ENCODE measurements around the gene CIDEC.
"Not testable (repeated sequence)": the region's sequence is repeated elsewhere in the genome, so short reads cannot be mapped to it uniquely, and the experiment has no call there.

The CIDEC gene

DNA sequence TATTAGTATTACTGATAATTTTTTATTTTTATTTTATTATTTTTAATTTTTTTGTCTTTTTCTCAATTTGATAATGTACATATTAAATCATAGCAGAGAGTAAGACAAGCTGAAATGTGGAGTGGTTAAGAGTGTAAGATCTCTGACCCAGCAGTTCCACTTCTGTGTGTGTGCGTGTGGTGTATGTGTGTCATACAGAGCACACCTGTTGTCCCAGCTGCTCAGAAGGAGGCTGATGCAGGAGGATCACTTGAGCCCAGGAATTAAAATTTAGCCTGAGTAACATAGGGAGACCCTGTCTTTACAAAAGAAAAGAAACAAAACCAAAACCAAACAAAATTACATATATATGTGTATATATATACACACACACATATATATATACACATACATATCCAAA is 1.4 kb upstream of the CIDEC start:
- in situ Hi-C loops (cut with MboI; ENCODE audit: low sequenced_read_pairs): no loop called here

DNA sequence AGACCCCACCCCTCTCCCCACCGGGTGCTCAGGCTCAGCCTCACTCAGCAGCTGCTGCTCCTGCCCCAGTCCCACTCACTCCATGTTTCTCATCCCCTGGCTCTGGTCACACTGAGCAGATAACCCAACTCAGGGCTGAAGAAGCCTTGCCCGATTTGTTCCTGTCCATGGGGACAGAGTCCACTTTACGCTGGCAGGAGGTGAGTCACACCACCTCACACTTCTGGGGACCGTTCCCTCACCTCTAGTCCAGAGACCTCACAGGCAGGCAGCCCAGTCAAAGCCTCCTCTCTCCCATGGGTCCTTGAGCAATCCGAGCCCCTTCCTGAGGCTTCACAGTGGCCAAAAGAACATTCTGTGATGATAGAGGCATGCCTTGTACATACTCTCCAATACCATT is 1.4 kb downstream of the CIDEC start:
- in situ Hi-C loops (cut with MboI; ENCODE audit: low sequenced_read_pairs): no loop called here

DNA sequence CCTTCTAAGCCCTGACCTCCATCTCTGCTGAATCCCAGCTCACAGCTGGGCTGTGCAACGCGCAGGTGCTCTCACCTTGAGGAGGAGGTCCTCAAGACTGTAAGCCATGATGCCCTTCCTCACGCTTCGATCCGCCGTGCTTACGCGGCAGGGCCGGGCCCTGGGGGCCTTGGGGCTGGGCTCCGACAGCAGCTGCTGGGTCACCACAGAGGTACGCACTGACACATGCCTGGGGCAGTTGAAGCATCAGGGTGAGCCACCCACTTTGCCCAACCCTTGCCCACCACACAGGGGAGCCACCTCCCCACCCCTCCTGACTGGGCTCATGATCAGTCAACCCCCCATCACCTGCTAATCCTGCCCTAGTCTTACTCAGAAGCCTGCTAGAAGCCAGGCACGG is 3.1 kb downstream of the CIDEC start:
- in situ Hi-C loops (cut with MboI; ENCODE audit: low sequenced_read_pairs): no loop called here

DNA sequence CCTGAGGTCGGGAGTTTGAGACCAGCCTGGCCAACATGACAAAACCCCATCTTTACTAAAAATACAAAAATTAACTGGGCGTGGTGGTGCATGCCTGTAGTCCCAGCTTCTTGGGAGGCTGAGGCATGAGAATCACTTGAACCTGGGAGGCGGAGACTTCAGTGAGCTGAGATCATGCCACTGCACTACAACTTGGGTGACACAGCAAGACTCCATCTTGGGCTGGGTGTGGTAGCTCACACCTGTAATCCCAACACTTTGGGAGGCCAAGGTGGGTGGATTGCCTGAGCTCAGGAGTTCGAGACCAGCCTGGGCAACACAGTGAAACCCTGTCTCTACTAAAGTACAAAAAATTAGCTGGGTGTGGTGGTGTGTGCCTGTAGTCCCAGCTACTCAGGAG is 3.8 kb downstream of the CIDEC start:
- in situ Hi-C loops (cut with MboI; ENCODE audit: low sequenced_read_pairs): not testable (repeated sequence)

DNA sequence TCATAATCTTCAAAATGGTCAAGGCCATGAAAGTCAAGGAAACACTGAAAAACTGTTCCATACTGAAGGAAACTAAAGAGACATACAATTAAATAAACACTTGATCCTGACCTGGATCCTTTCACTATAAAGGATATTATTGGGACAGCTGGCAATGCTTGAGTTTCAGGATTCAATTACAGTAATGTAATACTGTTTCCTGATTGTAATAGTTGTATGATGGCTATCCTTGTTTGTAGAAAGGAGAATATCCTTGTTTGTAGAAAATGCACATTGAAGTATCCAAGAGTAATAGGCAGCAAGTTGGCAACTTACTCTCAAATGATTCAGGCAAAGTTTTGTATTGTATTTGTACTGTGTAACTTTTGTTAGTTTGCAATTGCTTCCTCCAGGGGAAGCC is 4.6 kb downstream of the CIDEC start:
- in situ Hi-C loops (cut with MboI; ENCODE audit: low sequenced_read_pairs): no loop called here

DNA sequence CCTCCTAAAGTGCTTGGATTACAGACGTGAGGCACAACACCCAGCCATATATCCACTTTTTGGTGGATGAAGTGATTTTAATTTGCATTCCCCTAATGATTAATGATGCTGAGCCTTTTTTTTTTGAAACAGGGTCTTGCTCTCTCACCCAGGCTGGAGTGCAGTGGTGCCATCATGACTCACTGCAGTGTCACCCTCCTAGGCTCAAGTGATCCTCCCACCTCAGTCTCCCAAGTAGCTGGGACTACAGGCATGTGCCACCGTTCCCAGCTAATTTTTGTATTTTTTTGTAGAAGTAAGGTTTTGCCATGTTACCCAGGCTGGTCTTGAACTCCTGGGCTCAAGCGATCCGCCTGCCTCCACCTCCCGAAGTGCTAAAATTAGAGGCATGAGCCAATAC is 8.0 kb downstream of the CIDEC start:
- in situ Hi-C loops (cut with MboI; ENCODE audit: low sequenced_read_pairs): not testable (repeated sequence)

DNA sequence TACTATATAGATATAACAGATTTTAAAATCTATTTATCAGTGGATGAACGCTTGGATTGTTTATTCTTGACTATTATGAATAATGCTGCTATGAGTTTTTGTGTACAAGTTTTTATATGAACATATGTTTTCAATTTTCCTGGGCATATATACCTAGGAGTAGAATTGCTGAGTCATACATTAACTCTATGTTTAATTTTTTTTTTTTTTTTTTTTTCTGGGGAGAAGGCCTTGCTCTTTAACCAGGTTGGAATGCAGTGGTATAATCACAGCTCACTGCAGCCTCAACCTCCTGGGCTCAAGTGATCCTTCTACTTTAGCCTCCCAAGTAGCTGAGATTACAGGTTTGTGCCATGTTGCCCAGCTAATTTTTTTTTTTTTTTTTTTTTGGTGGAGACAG is 9.1 kb downstream of the CIDEC start:
- in situ Hi-C loops (cut with MboI; ENCODE audit: low sequenced_read_pairs): no loop called here

DNA sequence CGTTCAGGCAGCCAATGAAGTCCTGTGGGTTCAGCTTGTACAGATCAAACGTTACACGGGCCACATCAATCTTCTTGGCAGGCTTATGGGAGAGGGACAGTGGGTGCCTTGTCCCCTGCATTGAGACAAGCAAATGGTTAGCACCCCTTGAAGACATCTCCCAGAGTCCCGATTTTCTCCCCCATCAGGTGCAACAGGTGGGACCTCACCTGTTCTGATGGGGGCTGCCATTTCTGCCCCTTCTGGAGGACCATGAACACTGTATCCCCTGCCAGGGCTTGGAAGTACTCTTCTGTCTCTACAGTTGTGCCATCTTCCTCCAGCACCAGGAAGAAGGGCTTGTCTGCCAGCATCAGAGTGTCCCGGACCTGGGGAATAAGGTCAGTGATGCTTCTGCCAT is 10.1 kb downstream of the CIDEC start:
- in situ Hi-C loops (cut with MboI; ENCODE audit: low sequenced_read_pairs): no loop called here

DNA sequence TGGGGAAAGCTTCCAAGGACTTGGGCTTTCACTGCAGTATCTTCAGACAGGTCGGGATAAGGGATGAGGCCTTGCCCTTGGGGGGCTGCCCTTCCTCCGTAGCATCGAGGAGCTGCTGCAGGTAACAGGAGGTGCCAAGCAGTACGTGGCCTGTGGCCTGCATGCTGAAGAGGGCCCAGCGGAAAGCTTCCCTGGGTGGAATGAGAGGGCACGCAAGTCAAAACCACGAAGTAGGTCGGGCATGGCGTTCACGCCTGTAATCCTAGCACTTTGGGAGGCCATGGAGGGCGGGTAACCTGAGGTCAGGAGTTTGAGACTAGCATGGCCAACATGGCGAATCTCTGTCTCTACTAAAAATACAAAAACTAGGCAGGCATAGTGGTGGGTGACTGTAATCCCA is 12.9 kb downstream of the CIDEC start:
- in situ Hi-C loops (cut with MboI; ENCODE audit: low sequenced_read_pairs): no loop called here

DNA sequence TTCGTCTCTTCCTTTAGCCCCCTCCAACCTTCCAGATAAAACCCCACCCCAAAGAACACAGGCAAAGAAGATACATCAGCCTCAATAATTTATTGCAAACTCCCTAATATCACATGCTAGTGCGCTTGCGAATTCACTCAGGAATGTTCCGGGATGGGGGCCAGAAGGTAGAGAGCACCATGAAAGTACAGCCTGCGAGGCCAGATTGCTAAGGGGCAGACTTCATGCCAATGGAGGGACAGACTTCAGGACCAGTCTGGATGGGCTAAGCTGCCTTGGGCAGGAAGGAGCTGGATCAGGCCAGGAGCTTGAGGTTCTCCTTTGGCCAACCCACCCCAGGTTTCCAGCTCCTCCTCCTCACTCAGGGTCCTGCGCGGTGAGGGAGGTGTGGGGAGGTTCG is 13.4 kb downstream of the CIDEC start:
- in situ Hi-C loops (cut with MboI; ENCODE audit: low sequenced_read_pairs): no loop called here

DNA sequence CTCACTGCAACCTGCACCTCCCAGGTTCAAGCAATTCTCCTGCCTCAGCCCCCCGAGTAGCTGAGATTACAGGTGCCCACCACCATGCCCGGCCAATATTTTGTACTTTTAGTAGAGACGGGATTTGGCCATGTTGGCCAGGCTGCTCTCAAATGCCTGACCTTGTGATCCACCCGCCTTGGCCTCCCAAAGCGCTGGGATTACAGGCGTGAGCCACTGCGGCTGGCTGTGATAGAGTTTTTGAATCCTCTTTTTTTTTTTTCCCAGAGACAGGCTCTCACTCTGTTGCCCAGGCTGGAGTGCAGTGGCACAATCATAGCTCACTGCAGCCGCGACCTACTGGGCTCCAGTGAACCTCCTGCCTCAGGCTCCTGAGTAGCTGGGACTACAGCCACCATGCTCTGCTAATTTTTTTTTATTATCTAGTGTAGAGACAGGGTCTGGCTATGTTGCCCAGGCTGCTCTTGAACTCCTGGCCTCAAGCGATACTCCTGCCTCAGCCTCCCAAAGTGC is 14.9 kb downstream of the CIDEC start:
- in situ Hi-C loops (cut with MboI; ENCODE audit: low sequenced_read_pairs): not testable (repeated sequence)

DNA sequence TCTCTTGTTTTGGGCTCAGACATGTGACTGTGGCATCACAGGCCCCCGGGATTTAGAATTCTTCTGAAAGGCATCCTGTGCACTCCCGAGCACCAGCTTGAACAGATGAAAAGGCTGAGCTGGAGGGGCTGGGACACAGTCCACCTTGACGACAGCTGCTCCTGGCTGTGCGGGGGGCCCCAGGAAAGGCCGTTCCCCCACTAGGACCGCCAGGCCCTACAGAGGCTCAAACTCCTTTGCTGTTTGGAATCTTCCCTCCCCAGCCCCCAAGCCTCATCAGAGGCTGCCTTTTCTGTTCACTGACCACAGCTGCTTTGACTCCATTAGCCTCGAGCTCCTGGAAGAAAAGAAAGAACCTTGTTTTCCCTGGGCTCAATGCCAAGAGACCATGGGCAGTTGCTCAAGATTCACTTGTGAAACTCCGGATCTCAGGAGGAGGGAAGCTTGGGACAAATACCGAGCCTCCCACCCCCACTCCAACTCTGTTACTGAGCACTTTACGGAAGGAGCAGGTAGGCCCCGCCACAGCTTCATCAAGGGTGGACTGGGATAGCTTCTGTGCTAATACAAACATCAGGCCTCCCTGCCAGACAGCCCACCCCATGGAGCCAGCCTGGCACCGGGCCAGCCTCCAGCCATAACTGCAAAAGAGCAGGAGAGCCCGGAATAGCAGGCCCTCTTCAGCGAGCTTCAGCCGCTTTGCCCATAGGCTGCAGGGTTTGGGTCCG is 15.7 kb downstream of the CIDEC start:
- in situ Hi-C loops (cut with MboI; ENCODE audit: low sequenced_read_pairs): no loop called here

DNA sequence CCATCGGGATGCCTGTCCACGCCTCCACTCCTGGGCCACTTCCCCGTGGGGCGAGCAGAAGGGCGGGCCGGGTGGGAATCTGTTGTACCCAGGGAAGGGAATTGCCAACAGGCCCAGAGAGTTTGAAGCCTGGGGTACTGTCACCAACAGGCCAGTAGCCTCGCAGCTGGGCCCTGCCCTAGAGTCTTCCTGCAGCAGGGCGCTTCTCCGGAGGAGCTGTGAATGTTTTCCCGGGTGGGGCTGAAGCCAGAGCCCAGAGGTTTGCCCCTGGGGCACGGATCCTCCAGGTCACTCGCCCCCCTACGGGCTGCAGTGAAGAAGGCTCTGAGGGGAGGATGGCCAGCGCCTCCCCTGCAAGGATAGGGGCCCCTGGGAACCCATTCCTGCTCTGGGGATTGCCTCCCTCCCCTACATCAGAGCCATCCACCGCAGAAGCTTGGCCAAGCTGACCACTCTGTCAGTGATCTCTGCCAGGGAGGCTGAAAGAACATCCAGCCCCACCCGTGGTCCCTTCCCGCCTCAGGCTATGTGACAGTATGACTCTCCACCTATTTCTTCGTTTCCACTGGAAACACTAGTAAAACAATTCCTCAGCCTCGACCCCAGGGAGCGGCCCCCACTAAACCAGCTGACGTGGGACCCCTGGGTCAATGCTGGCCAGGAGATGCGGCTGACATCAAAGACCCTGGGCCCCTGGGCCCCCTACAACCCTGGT is 16.8 kb downstream of the CIDEC start:
- in situ Hi-C loops (cut with MboI; ENCODE audit: low sequenced_read_pairs): no loop called here

DNA sequence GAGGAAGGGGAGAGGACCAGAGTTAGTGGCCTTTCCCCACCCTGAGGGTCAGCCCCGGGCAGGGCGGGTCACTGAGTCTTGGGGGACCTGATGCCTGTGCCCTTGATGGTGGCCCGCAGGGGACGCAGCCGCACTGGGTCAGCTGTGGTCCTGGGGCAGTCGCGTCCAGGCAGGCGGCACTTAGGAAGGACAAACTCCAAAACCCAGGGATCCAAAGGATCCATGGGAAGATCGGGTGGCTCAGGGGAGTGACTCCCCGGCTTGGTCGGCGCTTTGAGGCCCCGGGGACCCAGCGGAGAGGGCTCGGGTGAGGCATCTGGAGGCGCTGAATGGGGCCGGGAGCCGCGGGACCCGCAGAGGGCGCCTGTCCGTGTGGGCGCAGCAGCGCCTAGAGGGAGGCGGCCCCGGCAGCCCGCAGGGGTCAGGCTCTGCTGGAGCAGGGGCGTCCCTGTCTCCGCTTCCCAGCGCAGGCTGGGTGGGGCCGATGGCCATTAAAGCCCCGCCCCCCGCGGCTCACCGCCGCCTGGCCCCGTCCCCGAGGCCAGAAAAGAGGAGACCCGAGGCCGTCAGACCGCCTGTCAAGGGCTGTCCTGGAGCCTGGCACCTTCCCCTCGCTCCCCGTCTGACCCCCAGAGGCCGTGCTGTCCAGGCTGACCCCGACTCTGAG is 17.5 kb downstream of the CIDEC start:
- in situ Hi-C loops (cut with MboI; ENCODE audit: low sequenced_read_pairs): no loop called here

DNA sequence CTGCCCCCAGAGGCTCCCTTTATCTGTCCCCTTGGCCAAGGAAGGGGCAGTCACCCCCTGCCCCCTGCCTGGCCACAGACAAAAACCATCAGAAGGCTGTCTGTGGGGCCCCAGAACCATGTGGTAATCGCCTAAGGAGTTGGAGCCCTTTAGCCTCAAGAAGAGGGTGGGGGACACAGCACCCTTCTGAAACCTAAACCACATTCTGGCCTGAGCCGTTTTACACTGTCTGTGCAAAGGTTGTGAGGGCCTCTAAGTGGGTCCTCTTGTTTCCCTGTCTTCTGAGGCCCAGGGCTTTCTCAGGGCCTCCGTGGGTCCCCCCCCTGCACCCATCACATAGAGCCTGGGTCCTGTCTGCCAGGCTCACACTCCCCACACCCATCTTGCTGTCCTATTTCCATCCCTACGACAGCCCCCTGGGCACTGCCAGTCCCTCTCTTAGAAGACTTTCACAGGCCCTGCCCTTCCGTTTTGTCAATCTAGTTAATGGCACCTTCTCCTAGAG is 18.4 kb downstream of the CIDEC start:
- in situ Hi-C loops (cut with MboI; ENCODE audit: low sequenced_read_pairs): no loop called here

DNA sequence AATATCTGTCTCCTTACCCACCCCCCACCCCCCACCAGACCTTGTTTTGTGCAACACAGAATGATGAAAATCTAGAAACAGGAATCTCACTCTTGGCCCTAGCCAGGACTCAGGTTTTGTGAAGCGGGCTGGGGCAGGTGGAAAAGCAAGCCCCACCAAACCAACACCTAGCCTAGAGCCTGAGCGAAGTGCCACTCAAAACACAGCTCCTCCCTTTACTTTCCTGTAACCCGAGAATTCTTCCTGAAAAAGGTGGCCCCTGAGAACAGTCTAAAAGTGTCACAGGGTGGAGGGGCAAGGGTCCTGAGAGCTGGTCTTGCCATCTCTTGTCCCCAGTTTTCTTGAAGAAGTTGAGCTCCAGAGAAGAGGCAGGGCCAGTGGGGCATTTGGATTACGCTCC is 18.9 kb downstream of the CIDEC start:
- in situ Hi-C loops (cut with MboI; ENCODE audit: low sequenced_read_pairs): no loop called here

DNA sequence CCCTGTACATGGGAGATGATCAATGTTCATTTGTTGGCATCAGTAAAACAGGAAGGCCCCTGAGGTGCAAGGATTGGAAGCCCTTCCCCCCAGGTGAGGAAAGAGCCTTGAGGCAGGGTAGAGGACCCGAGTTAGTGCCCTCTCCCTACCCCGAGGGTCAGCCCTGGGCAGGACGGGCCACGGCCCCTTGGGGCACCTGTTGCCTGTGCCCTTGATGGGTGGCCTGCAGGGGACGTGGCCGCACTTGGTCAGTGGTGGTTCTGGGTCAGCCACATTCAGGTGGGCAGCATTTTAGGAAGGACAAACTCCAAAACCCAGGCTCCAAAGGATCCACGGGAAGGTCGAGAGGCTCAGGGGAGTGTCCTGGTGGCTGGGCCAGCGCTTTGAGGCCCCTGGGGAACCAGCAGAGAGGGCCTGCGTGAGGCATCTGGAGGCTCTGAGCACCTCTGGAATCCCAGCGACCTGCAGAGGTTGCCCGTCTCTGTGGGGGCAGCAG is 20.5 kb downstream of the CIDEC start:
- in situ Hi-C loops (cut with MboI; ENCODE audit: low sequenced_read_pairs): no loop called here

DNA sequence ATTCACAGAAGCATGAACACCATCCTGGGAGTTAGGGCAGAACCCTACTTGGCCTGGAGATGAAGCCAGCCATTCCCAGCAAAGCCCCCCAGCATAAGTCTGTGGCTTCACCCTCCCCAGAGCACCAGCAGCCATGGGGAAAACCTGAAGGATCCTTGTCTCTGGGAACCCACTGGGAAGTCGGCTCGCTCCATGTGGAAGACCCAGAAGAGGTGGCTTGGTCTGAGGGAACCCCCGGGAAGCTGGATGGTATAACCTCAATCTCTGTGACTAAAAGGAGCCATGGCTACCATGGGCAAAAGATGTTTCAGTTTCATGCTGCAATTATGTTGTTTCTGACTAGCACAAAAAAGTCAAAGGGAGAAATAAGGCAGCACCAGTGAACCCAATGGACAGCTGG is 24.5 kb downstream of the CIDEC start:
- in situ Hi-C loops (cut with MboI; ENCODE audit: low sequenced_read_pairs): no loop called here

DNA sequence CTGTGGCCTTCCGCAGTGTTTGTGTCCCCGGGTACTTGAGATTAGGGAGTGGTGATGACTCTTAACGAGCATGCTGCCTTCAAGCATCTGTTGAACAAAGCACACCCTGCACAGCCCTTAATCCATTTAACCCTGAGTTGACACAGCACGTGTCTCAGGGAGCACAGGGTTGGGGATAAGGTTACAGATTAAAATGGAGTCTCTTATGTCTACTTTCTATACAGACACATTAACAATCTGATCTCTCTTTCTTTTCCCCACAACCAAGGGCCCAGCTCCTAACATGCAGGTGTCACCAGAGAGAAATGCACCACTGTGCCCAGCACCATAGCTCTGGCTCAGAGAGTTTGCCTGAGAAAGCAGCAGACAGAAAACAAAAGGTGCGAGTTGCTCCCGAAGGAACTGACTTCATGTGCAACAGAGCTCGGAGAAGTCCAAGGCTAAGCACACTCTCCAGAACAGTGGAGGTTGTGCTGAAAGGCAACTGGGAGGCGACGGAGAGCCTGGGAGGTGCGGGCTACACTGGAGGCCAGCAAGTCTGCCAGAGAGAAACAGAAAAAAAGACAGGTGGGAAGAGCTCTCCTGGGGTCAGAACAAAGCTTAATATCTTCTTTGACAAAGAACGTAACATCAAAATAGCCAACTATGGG is 25.6 kb downstream of the CIDEC start:
- in situ Hi-C loops (cut with MboI; ENCODE audit: low sequenced_read_pairs): not testable (repeated sequence)

DNA sequence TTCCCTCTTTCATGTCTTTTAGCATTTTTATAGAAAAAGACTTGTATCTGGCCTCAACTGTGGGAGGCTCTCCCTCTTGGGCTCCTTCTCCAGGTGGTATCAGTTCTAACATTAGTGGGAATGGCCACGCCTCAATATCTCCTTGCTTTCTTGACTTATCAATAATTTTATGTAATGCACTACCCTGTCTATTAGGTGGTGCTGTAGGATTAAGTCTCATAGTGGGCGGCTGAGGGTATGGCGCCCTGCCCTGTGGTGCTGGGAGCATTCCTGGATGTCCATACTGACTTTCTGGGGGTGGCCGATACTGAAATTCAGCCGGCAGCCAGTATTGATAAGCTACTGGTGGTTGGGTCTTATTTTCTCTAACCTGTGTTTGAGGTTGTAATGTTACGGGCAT is 27.5 kb downstream of the CIDEC start:
- in situ Hi-C loops (cut with MboI; ENCODE audit: low sequenced_read_pairs): no loop called here

DNA sequence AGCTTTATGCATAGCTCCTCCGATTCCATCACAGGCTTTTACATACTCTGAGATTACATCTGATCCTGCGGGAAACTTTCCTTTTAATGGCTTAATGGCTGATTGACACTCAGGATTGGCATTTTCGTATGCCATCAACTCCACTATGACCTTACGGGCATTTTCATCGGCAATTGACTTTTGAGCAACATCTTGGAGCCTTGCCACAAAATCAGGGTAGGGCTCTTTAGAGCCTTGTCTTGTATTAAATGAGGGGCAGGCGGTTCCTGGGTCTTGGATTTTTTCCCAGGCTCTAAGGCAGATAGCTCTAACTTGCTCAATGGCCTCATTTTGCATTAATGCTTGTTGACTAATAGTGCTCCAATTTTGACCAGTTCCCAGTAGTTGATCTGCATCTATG is 28.1 kb downstream of the CIDEC start:
- in situ Hi-C loops (cut with MboI; ENCODE audit: low sequenced_read_pairs): not testable (repeated sequence)

All from hTERT RPE-1 (cell line).